ENCODE data around the gene PLCH2. TPM values are rescaled to one million over a fixed set of nuclear protein-coding genes. Genes with fewer than 3 reads are reported as not detected.

The PLCH2 gene
- total RNA-seq, 1 experiment from 2014 or later, result not detected

GRCh38 chr1:2501041-2501819, 25.1 kb downstream of the PLCH2 start:
- DNase-seq (ENCODE audit: low read depth), result no peak

- DNase-seq (ENCODE audit: low read depth), result no peak
These were observed 25.7 kb downstream of the PLCH2 start for GRCh38 chr1:2501820-2502119.

- DNase-seq (ENCODE audit: low read depth), result no peak
These were observed 26.1 kb downstream of the PLCH2 start for GRCh38 chr1:2502210-2502609.

GRCh38 chr1:2502661-2503553, 26.8 kb downstream of the PLCH2 start:
- DNase-seq (ENCODE audit: low read depth), result no peak

GRCh38 chr1:2503554-2504224, 27.6 kb downstream of the PLCH2 start:
- DNase-seq (ENCODE audit: low read depth), result no peak

- no peak for DNase-seq (ENCODE audit: low read depth)
These were observed 28.3 kb downstream of the PLCH2 start for GRCh38 chr1:2504225-2504948.

GRCh38 chr1:2504949-2505272, 28.8 kb downstream of the PLCH2 start:
- no peak for DNase-seq (ENCODE audit: low read depth)

- DNase-seq (ENCODE audit: low read depth), result no peak
These were observed 29.4 kb downstream of the PLCH2 start for GRCh38 chr1:2505461-2505994.

- DNase-seq (ENCODE audit: low read depth), result peak; percentile 43
These were observed 30.1 kb downstream of the PLCH2 start for GRCh38 chr1:2506007-2506860.

- DNase-seq (ENCODE audit: low read depth), result no peak
These were observed 30.9 kb downstream of the PLCH2 start for GRCh38 chr1:2506901-2507565.

GRCh38 chr1:2507744-2508155, 31.7 kb downstream of the PLCH2 start:
- no peak for DNase-seq (ENCODE audit: low read depth)

- DNase-seq (ENCODE audit: low read depth), result no peak
These were observed 32.1 kb downstream of the PLCH2 start for GRCh38 chr1:2508180-2508579.

GRCh38 chr1:2508751-2509150, 32.7 kb downstream of the PLCH2 start:
- DNase-seq (ENCODE audit: low read depth), result no peak

- no peak for DNase-seq (ENCODE audit: low read depth)
These were observed 33.5 kb downstream of the PLCH2 start for GRCh38 chr1:2509589-2509988.

GRCh38 chr1:2510366-2511155, 34.5 kb downstream of the PLCH2 start:
- no peak for DNase-seq (ENCODE audit: low read depth)

- no peak for DNase-seq (ENCODE audit: low read depth)
These were observed 36.9 kb downstream of the PLCH2 start for GRCh38 chr1:2512862-2513421.

GRCh38 chr1:2513939-2514652, 38.0 kb downstream of the PLCH2 start:
- DNase-seq (ENCODE audit: low read depth), result no peak
